IMR-90 (cell line): ENCODE results near the gene FMNL3. TPM values are rescaled to one million over a fixed set of nuclear protein-coding genes. Genes with fewer than 3 reads are reported as not detected.
A peak's percentile ranks its signal among the peaks of the same experiment; 100 is the strongest.

ENCODE experiments used
- ATAC-seq: fragments of 200-7000 bp; cut with Tn5 transposase; 2 replicates; pipeline ENCODE4 v1.9.1; 2020; ENCODE audit warnings: low read depth, mild to moderate bottlenecking, moderate library complexity
- BruUV-seq: library from RNA; stranded (reverse); fragments of 400-500 nt; replicated peaks from 2 replicates; lab custom pipeline; 2021; lab: Mats Ljungman, UMichigan
- CTCF ChIA-PET: fragments of 300-600 bp; formaldehyde crosslinking; extraction: SDS; loops from one replicate; lab custom pipeline; 2021; ENCODE audit warnings: antibody characterized with exemption; lab: Yijun Ruan, JAX
- POLR2A ChIA-PET: fragments of 300-600 bp; sonication (Branson Sonifier 250); formaldehyde crosslinking; loops from one replicate; lab custom pipeline; 2022; ENCODE audit warnings: antibody characterized with exemption; ENCODE audit not compliant: unreplicated experiment; lab: Charles Lee
- DNase-seq: peaks from one replicate; pipeline ENCODE4 v3.0.0; 2013
- H2AFZ ChIP-seq: replicated peaks from 2 replicates; pipeline ENCODE3; 2013; ENCODE audit warnings: low read length, mild to moderate bottlenecking; ENCODE audit not compliant: poor library complexity
- H2AK5ac ChIP-seq: 2 replicates; pipeline ENCODE4 v1.6.1; 2013; ENCODE audit warnings: low read depth, low read length, inconsistent platforms
- H2AK9ac ChIP-seq: replicated peaks from 2 replicates; pipeline ENCODE3; 2013; ENCODE audit warnings: mild to moderate bottlenecking, low read depth, low read length, moderate library complexity; ENCODE audit not compliant: poor library complexity
- H2BK120ac ChIP-seq: 2 replicates; pipeline ENCODE4 v1.6.1; 2013; ENCODE audit warnings: low read depth, low read length, inconsistent platforms
- H2BK15ac ChIP-seq: 3 replicates; pipeline ENCODE4 v1.6.1; 2013; ENCODE audit warnings: low read depth, low read length, inconsistent platforms
- H2BK20ac ChIP-seq: 2 replicates; pipeline ENCODE4 v1.6.1; 2013; ENCODE audit warnings: low read depth, mild to moderate bottlenecking, inconsistent platforms, low read length, moderate library complexity
- H2BK5ac ChIP-seq: 2 replicates; pipeline ENCODE4 v1.6.1; 2013; ENCODE audit warnings: mild to moderate bottlenecking, low read depth, low read length, inconsistent platforms; ENCODE audit not compliant: poor library complexity, severe bottlenecking
- H3K14ac ChIP-seq: replicated peaks from 2 replicates; pipeline ENCODE4 v1.6.1; 2013; ENCODE audit warnings: low read depth, low read length, inconsistent platforms
- H3K18ac ChIP-seq: 2 replicates; pipeline ENCODE4 v1.6.1; 2013; ENCODE audit warnings: low read depth, low read length, control low read depth
- H3K23ac ChIP-seq: 2 replicates; pipeline ENCODE4 v1.6.1; 2013; ENCODE audit warnings: low read depth, low read length, inconsistent platforms
- H3K27ac ChIP-seq: 2 replicates; pipeline ENCODE4 v1.5.1; 2013; ENCODE audit warnings: mild to moderate bottlenecking, control low read depth, low read length; ENCODE audit not compliant: insufficient read depth
- H3K27me3 ChIP-seq: 2 replicates; pipeline ENCODE4 v1.6.1; 2013; ENCODE audit warnings: low read length; ENCODE audit not compliant: control insufficient read depth, insufficient read depth
- H3K36me3 ChIP-seq: 2 replicates; pipeline ENCODE4 v1.6.1; 2013; ENCODE audit warnings: low read length, mixed read lengths; ENCODE audit not compliant: control insufficient read depth, insufficient read depth
- H3K4ac ChIP-seq: 2 replicates; pipeline ENCODE4 v1.6.1; 2013; ENCODE audit warnings: low read depth, low read length, inconsistent platforms
- H3K4me1 ChIP-seq: 2 replicates; pipeline ENCODE4 v1.6.1; 2013; ENCODE audit warnings: low read length, mixed read lengths; ENCODE audit not compliant: control insufficient read depth, insufficient read depth
- H3K4me2 ChIP-seq: 2 replicates; pipeline ENCODE4 v1.6.1; 2013; ENCODE audit warnings: low read depth, mild to moderate bottlenecking, control low read depth, low read length, moderate library complexity
- H3K4me3 ChIP-seq: 2 replicates; pipeline ENCODE4 v1.5.1; 2013; ENCODE audit warnings: low read depth, mild to moderate bottlenecking, control low read depth, low read length, moderate library complexity; ENCODE audit not compliant: insufficient read depth
- H3K56ac ChIP-seq: 2 replicates; pipeline ENCODE4 v1.6.1; 2013; ENCODE audit warnings: low read length, inconsistent platforms; ENCODE audit not compliant: insufficient read depth; ENCODE audit errors: extremely low read depth
- H3K79me1 ChIP-seq, 2 experiments: 2 replicates each; pipeline ENCODE4 v1.6.1; 2013; ENCODE audit warnings: low read length in 2 of 2, inconsistent platforms in 1 of 2, low read depth in 1 of 2
- H3K9ac ChIP-seq: 2 replicates; pipeline ENCODE4 v1.6.1; 2013; ENCODE audit warnings: low read depth, low read length, control low read depth
- H3K9me1 ChIP-seq: 2 replicates; pipeline ENCODE4 v1.6.1; 2013; ENCODE audit warnings: low read length, inconsistent platforms; ENCODE audit not compliant: insufficient read depth
- H3K9me3 ChIP-seq: 2 replicates; pipeline ENCODE4 v1.6.1; 2013; ENCODE audit warnings: low read length; ENCODE audit not compliant: control insufficient read depth, insufficient read depth
- H4K20me1 ChIP-seq: 2 replicates; pipeline ENCODE4 v1.6.1; 2013; ENCODE audit warnings: low read length, inconsistent platforms; ENCODE audit not compliant: insufficient read depth
- H4K5ac ChIP-seq: 2 replicates; pipeline ENCODE4 v1.6.1; 2013; ENCODE audit warnings: mild to moderate bottlenecking, low read depth, low read length, control low read depth
- H4K8ac ChIP-seq, 2 experiments: 2 replicates each; pipeline ENCODE4 v1.6.1; 2013; ENCODE audit warnings: low read depth in 2 of 2, low read length in 2 of 2, control low read depth in 1 of 2, inconsistent platforms in 1 of 2
- H4K91ac ChIP-seq: 2 replicates; pipeline ENCODE4 v1.6.1; 2013; ENCODE audit warnings: low read depth, low read length, inconsistent platforms; ENCODE audit not compliant: insufficient read depth
- FOS ChIP-seq: fragments of 150-350 bp; IDR thresholded peaks from 2 replicates; pipeline ENCODE4 v1.6.1; 2016; ENCODE audit warnings: low read depth, low read length
- MXI1 ChIP-seq: IDR thresholded peaks from 2 replicates; pipeline ENCODE4 v1.6.1; 2012; ENCODE audit warnings: low read depth, mild to moderate bottlenecking, low read length, moderate library complexity, borderline replicate concordance
- POLR2A ChIP-seq: IDR thresholded peaks from 2 replicates; pipeline ENCODE4 v1.6.1; 2012; ENCODE audit warnings: mild to moderate bottlenecking, low read depth, low read length
- RCOR1 ChIP-seq: IDR thresholded peaks from 2 replicates; pipeline ENCODE4 v1.6.1; 2012; ENCODE audit warnings: mild to moderate bottlenecking, low read length, improper control_type of control experiment; ENCODE audit not compliant: insufficient replicate concordance
- RFX5 ChIP-seq: IDR thresholded peaks from 2 replicates; pipeline ENCODE4 v1.8.0; 2012; ENCODE audit warnings: low read depth, mild to moderate bottlenecking, low read length, moderate library complexity
- WGBS, 2 experiments: methylation state at CpG; one replicate each; pipeline versions ENCODE4 v1.1.5 to v1.1.7; 2013; ENCODE audit warnings: missing lambda C conversion rate in 2 of 2; ENCODE audit not compliant: insufficient read length in 1 of 2; ENCODE audit errors: extremely low coverage in 2 of 2; 5-methylcytosine and 5-hydroxymethylcytosine counted together
- dilution Hi-C: fragments of 300-500 bp; cut with HindIII; formaldehyde crosslinking; loops from one replicate; pipeline ENCODE4 v1.14.3; 2018; ENCODE audit warnings: low sequenced_read_pairs; ENCODE audit not compliant: unreplicated experiment
- in situ Hi-C: fragments of 300-500 bp; cut with MboI; formaldehyde crosslinking; loops from 3 replicates; pipeline ENCODE4 v1.14.3; 2019; ENCODE audit warnings: low sequenced_read_pairs, inconsistent platforms, mixed read lengths
- intact Hi-C: fragments of 100-400 bp; cut with micrococcal nuclease; formaldehyde crosslinking; loops from 2 replicates; pipeline ENCODE4 v1.10.0; 2022
- polyA plus RNA-seq, 3 experiments: library from polyadenylated mRNA; depleted of rRNA; stranded (reverse); fragments of >200 nt; gene quantifications; 2 replicates each; pipeline ENCODE4 v1.2.3, GENCODE V29; 2012; ENCODE audit warnings: low replicate concordance in 1 of 3
- total RNA-seq: library from RNA; depleted of rRNA; stranded (reverse); fragments of >200 nt; gene quantifications from 2 replicates; pipeline ENCODE4 v1.2.3, GENCODE V29; 2012
- TF ChIP-seq, protein P1 (sequence below): fragments of 150-350 bp; IDR thresholded peaks from 2 replicates; pipeline ENCODE4 v1.6.1; 2016; ENCODE audit warnings: low read depth, mild to moderate bottlenecking, low read length, moderate library complexity, borderline replicate concordance
- TF ChIP-seq, protein P2 (sequence below): fragments of 150-350 bp; IDR thresholded peaks from 2 replicates; pipeline ENCODE4 v1.6.1; 2017; ENCODE audit warnings: mild to moderate bottlenecking, antibody characterized with exemption, low read length, low read depth
- TF ChIP-seq, protein P3 (sequence below): conservative IDR thresholded peaks from 2 replicates; pipeline ENCODE4 v1.5.1; 2012; ENCODE audit warnings: mild to moderate bottlenecking, low read depth, low read length, improper control_type of control experiment

The FMNL3 gene
- total and polyA plus RNA-seq, 2 of the 4 experiments (the other 2 are of a cell fraction): 16.3 to 36.4 TPM

DNA sequence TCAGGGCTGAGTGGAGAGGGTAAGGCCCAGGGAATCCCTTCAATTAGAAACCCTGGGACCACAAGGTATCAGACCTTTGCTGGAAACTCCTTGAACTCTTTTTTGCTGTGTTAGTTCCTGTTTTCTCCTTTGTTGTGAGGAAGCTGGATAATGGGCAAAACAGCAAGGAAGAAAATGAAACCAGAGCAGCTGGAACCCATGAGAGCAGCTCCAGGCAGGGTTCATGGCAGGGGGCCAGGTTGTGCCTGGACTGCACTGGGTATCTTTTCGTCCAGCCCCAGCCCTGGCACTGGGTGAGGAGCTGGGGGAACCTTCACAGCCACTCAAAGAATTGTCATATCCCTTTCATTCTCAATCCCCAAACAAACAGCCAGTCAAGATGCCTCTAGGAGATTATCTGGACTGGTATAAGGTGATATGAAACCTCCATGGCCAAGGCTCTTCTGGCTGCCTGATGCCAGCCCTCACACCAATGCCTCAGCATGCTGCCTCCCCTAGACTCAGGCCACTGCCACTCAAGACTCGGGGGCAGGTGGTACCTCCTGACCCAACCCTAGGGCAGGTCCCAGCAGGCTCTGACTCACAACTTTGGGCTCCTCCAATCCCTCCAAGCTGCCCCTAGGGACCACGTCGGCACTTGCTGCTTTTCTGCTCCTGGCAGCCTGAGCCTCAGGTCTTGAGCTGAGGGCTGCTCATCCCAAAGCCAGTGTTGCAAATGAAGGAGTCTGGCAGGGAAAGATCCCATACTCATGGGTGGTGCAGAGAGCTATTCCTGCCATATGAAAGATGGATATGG is 118.3 kb downstream of the FMNL3 start:
- Histone ChIP-seq H3K4me2 (no peak overlapping the region), H3K4me1 (no peaks in the 10 kb centered on the region), H3K27me3 (no peaks in the 10 kb centered on the region), H3K9me3 (peaks cover 3% of the 10 kb centered on the region; the same call in 1 of the 2 replicates), H2AK5ac (no peak overlapping the region), H4K91ac (no peak overlapping the region), H2AFZ (peak overlapping the region; percentile 68), H4K8ac (no peak overlapping the region), H3K9me1 (peaks cover 8% of the 10 kb centered on the region; the same call in 1 of the 2 replicates), H2AK9ac (no peak overlapping the region), H2BK20ac (no peak overlapping the region), H4K20me1 (no peaks in the 10 kb centered on the region), H3K27ac (no peak overlapping the region), H3K56ac (no peak overlapping the region), H3K14ac (no peak overlapping the region), H3K9ac (no peak overlapping the region), H3K36me3 (peaks cover 2% of the 10 kb centered on the region; the same call in 1 of the 2 replicates), H2BK120ac (no peak overlapping the region), H3K23ac (no peak overlapping the region; the same call in 1 of the 2 replicates), H4K5ac (no peak overlapping the region), H3K4ac (no peak overlapping the region), H3K79me1 (peaks cover 0 to 6% of the 10 kb centered on the region in 2 experiments; a peak in 1 of 4 replicates), H3K4me3 (no peak overlapping the region), H2BK5ac (no peak overlapping the region), H2BK15ac (no peak overlapping the region), H3K18ac (no peak overlapping the region)
- 94% methylated on average over 3 of the region's 4 CpGs; no CpG with 5 or more reads in 1 of the 2 experiments for WGBS, 2 experiments
- DNase-seq (no peak), ATAC-seq (peak; percentile 21; the same call in 1 of the 2 replicates)
- dilution Hi-C loops (no loop called here), in situ Hi-C loops (no loop called here), intact Hi-C loops (no loop called here)
- BruUV-seq: no TSS peak
- POLR2A ChIA-PET: no interaction called here
- CTCF ChIA-PET: no interaction called here
- TF ChIP-seq RCOR1 (no peak), MXI1 (no peak), POLR2A (no peak), RFX5 (no peak), FOS (no peak)
- TF ChIP-seq, protein P1, sequence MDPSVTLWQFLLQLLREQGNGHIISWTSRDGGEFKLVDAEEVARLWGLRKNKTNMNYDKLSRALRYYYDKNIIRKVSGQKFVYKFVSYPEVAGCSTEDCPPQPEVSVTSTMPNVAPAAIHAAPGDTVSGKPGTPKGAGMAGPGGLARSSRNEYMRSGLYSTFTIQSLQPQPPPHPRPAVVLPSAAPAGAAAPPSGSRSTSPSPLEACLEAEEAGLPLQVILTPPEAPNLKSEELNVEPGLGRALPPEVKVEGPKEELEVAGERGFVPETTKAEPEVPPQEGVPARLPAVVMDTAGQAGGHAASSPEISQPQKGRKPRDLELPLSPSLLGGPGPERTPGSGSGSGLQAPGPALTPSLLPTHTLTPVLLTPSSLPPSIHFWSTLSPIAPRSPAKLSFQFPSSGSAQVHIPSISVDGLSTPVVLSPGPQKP: no peak
- TF ChIP-seq, protein P2, sequence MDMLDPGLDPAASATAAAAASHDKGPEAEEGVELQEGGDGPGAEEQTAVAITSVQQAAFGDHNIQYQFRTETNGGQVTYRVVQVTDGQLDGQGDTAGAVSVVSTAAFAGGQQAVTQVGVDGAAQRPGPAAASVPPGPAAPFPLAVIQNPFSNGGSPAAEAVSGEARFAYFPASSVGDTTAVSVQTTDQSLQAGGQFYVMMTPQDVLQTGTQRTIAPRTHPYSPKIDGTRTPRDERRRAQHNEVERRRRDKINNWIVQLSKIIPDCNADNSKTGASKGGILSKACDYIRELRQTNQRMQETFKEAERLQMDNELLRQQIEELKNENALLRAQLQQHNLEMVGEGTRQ: no peak
- TF ChIP-seq, protein P3, sequence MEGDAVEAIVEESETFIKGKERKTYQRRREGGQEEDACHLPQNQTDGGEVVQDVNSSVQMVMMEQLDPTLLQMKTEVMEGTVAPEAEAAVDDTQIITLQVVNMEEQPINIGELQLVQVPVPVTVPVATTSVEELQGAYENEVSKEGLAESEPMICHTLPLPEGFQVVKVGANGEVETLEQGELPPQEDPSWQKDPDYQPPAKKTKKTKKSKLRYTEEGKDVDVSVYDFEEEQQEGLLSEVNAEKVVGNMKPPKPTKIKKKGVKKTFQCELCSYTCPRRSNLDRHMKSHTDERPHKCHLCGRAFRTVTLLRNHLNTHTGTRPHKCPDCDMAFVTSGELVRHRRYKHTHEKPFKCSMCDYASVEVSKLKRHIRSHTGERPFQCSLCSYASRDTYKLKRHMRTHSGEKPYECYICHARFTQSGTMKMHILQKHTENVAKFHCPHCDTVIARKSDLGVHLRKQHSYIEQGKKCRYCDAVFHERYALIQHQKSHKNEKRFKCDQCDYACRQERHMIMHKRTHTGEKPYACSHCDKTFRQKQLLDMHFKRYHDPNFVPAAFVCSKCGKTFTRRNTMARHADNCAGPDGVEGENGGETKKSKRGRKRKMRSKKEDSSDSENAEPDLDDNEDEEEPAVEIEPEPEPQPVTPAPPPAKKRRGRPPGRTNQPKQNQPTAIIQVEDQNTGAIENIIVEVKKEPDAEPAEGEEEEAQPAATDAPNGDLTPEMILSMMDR: no peak
